ENCODE measurements around the gene CHST9. TPM values are rescaled to one million over a fixed set of nuclear protein-coding genes. Genes with fewer than 3 reads are reported as not detected.
A peak's percentile ranks its signal among the peaks of the same experiment; 100 is the strongest.

CHST9 gene
- total and polyA plus RNA-seq, 4 donors, result 0.42 to 6.4 (median 1.4) TPM

DNA sequence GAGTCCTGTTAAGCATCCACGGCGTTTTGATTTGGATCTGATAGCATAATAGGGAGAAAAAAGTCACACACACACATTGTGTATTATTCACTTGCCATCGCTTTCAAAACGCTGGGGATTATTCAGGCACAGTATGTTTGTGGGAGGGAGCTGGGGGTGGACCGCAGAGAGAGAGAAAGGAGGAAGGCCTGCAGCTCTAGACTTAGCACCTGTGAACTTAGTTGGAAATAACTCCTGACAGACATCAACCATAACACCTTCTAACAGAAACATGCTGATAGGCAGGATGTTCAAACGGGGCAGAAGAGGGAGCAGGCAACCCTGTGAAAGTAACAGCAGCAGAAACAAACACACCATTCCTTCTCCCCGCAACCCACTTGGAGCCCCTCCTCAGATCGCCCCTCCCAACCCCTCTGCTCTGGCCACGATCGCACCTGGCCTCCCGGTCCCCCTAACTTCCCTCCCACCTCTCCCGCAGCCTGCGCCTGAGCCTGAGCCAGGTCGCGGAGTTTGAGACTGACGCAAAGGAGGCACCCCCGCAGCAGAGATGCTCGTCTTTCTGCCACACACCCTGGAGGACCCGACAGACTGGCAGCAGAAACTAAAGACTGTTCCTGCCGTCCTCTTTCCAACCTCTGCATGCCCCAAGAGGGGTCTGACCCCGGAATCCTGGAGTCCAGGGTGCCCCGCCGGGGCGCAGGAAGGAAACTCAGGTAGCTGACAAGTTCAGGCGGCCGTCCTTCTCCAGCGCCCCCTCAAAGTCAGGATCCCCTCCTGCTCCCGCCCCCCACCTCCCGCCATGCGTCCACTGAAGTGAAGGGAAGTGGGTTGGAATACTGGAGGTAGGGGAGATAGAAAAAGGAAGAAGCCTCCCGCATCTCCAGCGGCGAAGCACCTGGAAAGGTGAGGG, 738 bp downstream of the CHST9 start:
- Histone ChIP-seq H3K27me3 (ENCODE audit: control insufficient read depth in 4 of 4, insufficient read depth in 4 of 4, low read length in 3 of 4) (no peaks in the 10 kb centered on the region), H3K4me1 (ENCODE audit: control insufficient read depth in 4 of 4, insufficient read depth in 4 of 4, low read length in 3 of 4) (peaks cover 0 to 22% (median 7%) of the 10 kb centered on the region in 4 donors), H3K9ac (ENCODE audit: low read depth in 1 of 2, low read length in 2 of 2) (no peak overlapping the region), H3K4me3 (ENCODE audit: low read depth in 1 of 3, low read length in 3 of 3) (peak overlapping the region; percentile 25 to 75 (median 32)), H3K27ac (ENCODE audit: low read depth in 1 of 2, low read length in 2 of 2) (no peak overlapping the region), H3K9me3 (ENCODE audit: control insufficient read depth in 4 of 4, low read length in 3 of 4) (no peaks in the 10 kb centered on the region), H3K36me3 (ENCODE audit: control insufficient read depth in 4 of 4, insufficient read depth in 3 of 4, low read depth in 1 of 4, low read length in 3 of 4) (no peaks in the 10 kb centered on the region)
- DNase-seq (ENCODE audit: low spot score), result no peak
- 10% methylated on average over 33 of the region's 33 CpGs for WGBS
- TF ChIP-seq HNF4G (IDR thresholded peaks at IDR 0.05), result no peak
- TF ChIP-seq YY1 (IDR thresholded peaks at IDR 0.05), result no peak
- TF ChIP-seq EGR1 (IDR thresholded peaks at IDR 0.05; ENCODE audit: low read depth in 2 of 2), result no peak
- TF ChIP-seq, protein P1, sequence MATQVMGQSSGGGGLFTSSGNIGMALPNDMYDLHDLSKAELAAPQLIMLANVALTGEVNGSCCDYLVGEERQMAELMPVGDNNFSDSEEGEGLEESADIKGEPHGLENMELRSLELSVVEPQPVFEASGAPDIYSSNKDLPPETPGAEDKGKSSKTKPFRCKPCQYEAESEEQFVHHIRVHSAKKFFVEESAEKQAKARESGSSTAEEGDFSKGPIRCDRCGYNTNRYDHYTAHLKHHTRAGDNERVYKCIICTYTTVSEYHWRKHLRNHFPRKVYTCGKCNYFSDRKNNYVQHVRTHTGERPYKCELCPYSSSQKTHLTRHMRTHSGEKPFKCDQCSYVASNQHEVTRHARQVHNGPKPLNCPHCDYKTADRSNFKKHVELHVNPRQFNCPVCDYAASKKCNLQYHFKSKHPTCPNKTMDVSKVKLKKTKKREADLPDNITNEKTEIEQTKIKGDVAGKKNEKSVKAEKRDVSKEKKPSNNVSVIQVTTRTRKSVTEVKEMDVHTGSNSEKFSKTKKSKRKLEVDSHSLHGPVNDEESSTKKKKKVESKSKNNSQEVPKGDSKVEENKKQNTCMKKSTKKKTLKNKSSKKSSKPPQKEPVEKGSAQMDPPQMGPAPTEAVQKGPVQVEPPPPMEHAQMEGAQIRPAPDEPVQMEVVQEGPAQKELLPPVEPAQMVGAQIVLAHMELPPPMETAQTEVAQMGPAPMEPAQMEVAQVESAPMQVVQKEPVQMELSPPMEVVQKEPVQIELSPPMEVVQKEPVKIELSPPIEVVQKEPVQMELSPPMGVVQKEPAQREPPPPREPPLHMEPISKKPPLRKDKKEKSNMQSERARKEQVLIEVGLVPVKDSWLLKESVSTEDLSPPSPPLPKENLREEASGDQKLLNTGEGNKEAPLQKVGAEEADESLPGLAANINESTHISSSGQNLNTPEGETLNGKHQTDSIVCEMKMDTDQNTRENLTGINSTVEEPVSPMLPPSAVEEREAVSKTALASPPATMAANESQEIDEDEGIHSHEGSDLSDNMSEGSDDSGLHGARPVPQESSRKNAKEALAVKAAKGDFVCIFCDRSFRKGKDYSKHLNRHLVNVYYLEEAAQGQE (IDR thresholded peaks at IDR 0.05), result no peak
- TF ChIP-seq, protein P2, sequence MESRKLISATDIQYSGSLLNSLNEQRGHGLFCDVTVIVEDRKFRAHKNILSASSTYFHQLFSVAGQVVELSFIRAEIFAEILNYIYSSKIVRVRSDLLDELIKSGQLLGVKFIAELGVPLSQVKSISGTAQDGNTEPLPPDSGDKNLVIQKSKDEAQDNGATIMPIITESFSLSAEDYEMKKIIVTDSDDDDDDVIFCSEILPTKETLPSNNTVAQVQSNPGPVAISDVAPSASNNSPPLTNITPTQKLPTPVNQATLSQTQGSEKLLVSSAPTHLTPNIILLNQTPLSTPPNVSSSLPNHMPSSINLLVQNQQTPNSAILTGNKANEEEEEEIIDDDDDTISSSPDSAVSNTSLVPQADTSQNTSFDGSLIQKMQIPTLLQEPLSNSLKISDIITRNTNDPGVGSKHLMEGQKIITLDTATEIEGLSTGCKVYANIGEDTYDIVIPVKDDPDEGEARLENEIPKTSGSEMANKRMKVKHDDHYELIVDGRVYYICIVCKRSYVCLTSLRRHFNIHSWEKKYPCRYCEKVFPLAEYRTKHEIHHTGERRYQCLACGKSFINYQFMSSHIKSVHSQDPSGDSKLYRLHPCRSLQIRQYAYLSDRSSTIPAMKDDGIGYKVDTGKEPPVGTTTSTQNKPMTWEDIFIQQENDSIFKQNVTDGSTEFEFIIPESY (IDR thresholded peaks at IDR 0.05), result no peak
- no peak for TF ChIP-seq FOXA1 (IDR thresholded peaks at IDR 0.05)
- TF ChIP-seq, protein P3, sequence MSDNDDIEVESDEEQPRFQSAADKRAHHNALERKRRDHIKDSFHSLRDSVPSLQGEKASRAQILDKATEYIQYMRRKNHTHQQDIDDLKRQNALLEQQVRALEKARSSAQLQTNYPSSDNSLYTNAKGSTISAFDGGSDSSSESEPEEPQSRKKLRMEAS (IDR thresholded peaks at IDR 0.05), result no peak
- TF ChIP-seq RXRA (IDR thresholded peaks at IDR 0.05), result no peak
- TF ChIP-seq NR2F2 (IDR thresholded peaks at IDR 0.05), result no peak
- TF ChIP-seq RAD21 (IDR thresholded peaks at IDR 0.05), result no peak

DNA sequence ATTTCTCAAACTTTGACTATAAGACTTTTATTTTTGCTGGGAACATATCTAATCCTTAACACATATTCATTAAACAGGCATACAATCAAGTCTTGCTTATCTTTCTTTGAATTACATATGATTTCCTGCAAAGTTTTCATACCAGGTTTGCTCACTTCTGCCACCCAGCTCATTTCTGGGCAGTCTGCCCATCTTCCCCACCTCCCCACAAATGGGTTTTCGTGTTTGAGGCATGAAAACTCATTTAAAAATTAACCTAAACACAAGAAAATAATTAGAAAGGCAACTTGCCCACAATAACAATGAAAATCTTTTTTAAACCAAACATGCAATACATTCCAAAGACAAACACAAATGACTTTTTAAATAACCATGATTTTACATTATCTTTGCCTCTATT, 3.4 kb downstream of the CHST9 start:
- Histone ChIP-seq H3K36me3 (ENCODE audit: control insufficient read depth in 4 of 4, insufficient read depth in 3 of 4, low read depth in 1 of 4, low read length in 3 of 4) (no peaks in the 10 kb centered on the region), H3K27ac (ENCODE audit: low read depth in 1 of 2, low read length in 2 of 2) (no peak overlapping the region), H3K4me3 (ENCODE audit: low read depth in 1 of 3, low read length in 3 of 3) (no peak overlapping the region), H3K9ac (ENCODE audit: low read depth in 1 of 2, low read length in 2 of 2) (no peak overlapping the region), H3K4me1 (ENCODE audit: control insufficient read depth in 4 of 4, insufficient read depth in 4 of 4, low read length in 3 of 4) (peaks cover 0 to 18% (median 6%) of the 10 kb centered on the region in 4 donors), H3K27me3 (ENCODE audit: control insufficient read depth in 4 of 4, insufficient read depth in 4 of 4, low read length in 3 of 4) (no peaks in the 10 kb centered on the region), H3K9me3 (ENCODE audit: control insufficient read depth in 4 of 4, low read length in 3 of 4) (no peaks in the 10 kb centered on the region)
- 64% methylated on average over 1 of the region's 1 CpG for WGBS
- TF ChIP-seq SP1 (IDR thresholded peaks at IDR 0.05) (no peak), FOXA1 (IDR thresholded peaks at IDR 0.05) (no peak), HNF4A (conservative IDR thresholded peaks at IDR 0.05) (no peak), TAF1 (conservative IDR thresholded peaks at IDR 0.05) (no peak), RXRA (IDR thresholded peaks at IDR 0.05) (no peak), RAD21 (IDR thresholded peaks at IDR 0.05) (no peak), HNF4G (IDR thresholded peaks at IDR 0.05) (no peak), YY1 (IDR thresholded peaks at IDR 0.05) (no peak), FOXA2 (IDR thresholded peaks at IDR 0.05) (no peak), NR2F2 (IDR thresholded peaks at IDR 0.05) (no peak), JUND (IDR thresholded peaks at IDR 0.05) (no peak)
- TF ChIP-seq, protein P4, sequence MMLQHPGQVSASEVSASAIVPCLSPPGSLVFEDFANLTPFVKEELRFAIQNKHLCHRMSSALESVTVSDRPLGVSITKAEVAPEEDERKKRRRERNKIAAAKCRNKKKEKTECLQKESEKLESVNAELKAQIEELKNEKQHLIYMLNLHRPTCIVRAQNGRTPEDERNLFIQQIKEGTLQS (IDR thresholded peaks at IDR 0.05), result no peak
- TF ChIP-seq, protein P1 (IDR thresholded peaks at IDR 0.05), result no peak
- TF ChIP-seq, protein P5, sequence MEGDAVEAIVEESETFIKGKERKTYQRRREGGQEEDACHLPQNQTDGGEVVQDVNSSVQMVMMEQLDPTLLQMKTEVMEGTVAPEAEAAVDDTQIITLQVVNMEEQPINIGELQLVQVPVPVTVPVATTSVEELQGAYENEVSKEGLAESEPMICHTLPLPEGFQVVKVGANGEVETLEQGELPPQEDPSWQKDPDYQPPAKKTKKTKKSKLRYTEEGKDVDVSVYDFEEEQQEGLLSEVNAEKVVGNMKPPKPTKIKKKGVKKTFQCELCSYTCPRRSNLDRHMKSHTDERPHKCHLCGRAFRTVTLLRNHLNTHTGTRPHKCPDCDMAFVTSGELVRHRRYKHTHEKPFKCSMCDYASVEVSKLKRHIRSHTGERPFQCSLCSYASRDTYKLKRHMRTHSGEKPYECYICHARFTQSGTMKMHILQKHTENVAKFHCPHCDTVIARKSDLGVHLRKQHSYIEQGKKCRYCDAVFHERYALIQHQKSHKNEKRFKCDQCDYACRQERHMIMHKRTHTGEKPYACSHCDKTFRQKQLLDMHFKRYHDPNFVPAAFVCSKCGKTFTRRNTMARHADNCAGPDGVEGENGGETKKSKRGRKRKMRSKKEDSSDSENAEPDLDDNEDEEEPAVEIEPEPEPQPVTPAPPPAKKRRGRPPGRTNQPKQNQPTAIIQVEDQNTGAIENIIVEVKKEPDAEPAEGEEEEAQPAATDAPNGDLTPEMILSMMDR (IDR thresholded peaks at IDR 0.05; ENCODE audit: low read depth, low read length, missing input control), result no peak
- TF ChIP-seq, protein P3 (IDR thresholded peaks at IDR 0.05), result no peak
- DNase-seq (ENCODE audit: low spot score), result no peak

All from liver (tissue), 9 donors.